AG10803 (cell line): Measurements from ENCODE around the gene METTL27.

Experiments used
- DNase-seq: peaks from one replicate; pipeline ENCODE4 v3.0.0; 2010; ENCODE audit warnings: low read depth
- H3K4me3 ChIP-seq: 2 replicates; pipeline ENCODE4 v1.5.1; 2011; ENCODE audit warnings: mild to moderate bottlenecking, low read length, control low read depth
- TF ChIP-seq, protein P1 (sequence below): conservative IDR thresholded peaks from 2 replicates; pipeline ENCODE4 v1.5.1; 2011; ENCODE audit warnings: mild to moderate bottlenecking, low read length, control low read depth, inconsistent platforms

METTL27 gene

GRCh38 chr7:73832806-73833205, 9.5 kb downstream of the METTL27 start:
- no peak overlapping the region for H3K4me3 ChIP-seq
- TF ChIP-seq, protein P1, sequence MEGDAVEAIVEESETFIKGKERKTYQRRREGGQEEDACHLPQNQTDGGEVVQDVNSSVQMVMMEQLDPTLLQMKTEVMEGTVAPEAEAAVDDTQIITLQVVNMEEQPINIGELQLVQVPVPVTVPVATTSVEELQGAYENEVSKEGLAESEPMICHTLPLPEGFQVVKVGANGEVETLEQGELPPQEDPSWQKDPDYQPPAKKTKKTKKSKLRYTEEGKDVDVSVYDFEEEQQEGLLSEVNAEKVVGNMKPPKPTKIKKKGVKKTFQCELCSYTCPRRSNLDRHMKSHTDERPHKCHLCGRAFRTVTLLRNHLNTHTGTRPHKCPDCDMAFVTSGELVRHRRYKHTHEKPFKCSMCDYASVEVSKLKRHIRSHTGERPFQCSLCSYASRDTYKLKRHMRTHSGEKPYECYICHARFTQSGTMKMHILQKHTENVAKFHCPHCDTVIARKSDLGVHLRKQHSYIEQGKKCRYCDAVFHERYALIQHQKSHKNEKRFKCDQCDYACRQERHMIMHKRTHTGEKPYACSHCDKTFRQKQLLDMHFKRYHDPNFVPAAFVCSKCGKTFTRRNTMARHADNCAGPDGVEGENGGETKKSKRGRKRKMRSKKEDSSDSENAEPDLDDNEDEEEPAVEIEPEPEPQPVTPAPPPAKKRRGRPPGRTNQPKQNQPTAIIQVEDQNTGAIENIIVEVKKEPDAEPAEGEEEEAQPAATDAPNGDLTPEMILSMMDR, result no peak

GRCh38 chr7:73831834-73832651, 10.3 kb downstream of the METTL27 start:
- DNase-seq, result no peak
- TF ChIP-seq, protein P1, result no peak
- H3K4me3 ChIP-seq, result no peak overlapping the region

More at GRCh38 chr7:73832806-73833205, 9.5 kb downstream of the METTL27 start:
- no peak for DNase-seq

DNA sequence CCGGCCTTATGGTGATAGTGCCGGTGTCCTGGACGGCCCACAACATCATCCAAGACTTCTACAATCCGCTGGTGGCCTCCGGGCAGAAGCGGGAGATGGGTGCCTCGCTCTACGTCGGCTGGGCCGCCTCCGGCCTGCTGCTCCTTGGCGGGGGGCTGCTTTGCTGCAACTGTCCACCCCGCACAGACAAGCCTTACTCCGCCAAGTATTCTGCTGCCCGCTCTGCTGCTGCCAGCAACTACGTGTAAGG, 10.8 kb downstream of the METTL27 start:
- TF ChIP-seq, protein P1, result no peak
- no peak for DNase-seq
- no peak overlapping the region for H3K4me3 ChIP-seq

- DNase-seq, result no peak
- H3K4me3 ChIP-seq, result no peak within 1 kb of the TSS
Observed at GRCh38 chr7:73830681-73831583, 11.4 kb downstream of the METTL27 start, which contains the start of gene CLDN4. CLDN4 (plus strand) TSS chr7:73830996; CDS start chr7:73831202, 206 bp downstream.

GRCh38 chr7:73829921-73830680, 12.2 kb downstream of the METTL27 start:
- no peak overlapping the region for H3K4me3 ChIP-seq

More at GRCh38 chr7:73830681-73831583, 11.4 kb downstream of the METTL27 start, which contains the start of gene CLDN4:
- TF ChIP-seq, protein P1, result no peak

DNA sequence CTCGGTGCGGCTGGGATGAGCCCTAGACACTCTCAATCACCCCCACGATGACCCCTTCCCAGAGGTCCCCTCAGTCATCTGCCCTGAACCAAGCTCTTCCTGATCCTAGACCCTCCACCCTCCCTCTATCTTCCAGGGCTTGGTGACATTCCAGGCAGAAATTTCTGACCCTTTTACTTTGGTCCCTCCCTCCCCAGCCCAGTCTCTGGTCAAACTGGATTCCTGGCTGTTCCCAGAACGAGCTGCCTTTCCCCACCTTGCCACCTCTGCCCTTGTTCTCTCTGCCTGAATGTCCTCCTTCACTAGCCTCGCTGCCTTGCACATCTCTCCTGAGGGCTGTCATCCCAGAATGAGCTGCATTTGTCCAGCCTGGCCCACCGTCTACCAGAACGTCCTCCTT, 12.8 kb downstream of the METTL27 start:
- no peak for DNase-seq
- TF ChIP-seq, protein P1, result no peak
- no peak overlapping the region for H3K4me3 ChIP-seq

More at GRCh38 chr7:73829921-73830680, 12.2 kb downstream of the METTL27 start:
- TF ChIP-seq, protein P1, result no peak
- DNase-seq, result no peak
